ENCODE measurements around the gene KCNAB1. TPM values are rescaled to one million over a fixed set of nuclear protein-coding genes. Genes with fewer than 3 reads are reported as not detected.

KCNAB1 gene
- total RNA-seq, 1 donor from 2014 or later: 0.21 TPM

GRCh38 chr3:156311930-156312329 is 191.6 kb downstream of the KCNAB1 start:
- DNase-seq (ENCODE audit: extremely low spot score, unreplicated experiment): no peak
- peaks cover 8% of the 10 kb centered on the region for H3K4me1 Mint-ChIP-seq (ENCODE audit: unreplicated experiment)
- no peaks in the 10 kb centered on the region for H3K9me3 Mint-ChIP-seq (ENCODE audit: unreplicated experiment)
- H3K36me3 Mint-ChIP-seq (ENCODE audit: unreplicated experiment): no peaks in the 10 kb centered on the region
- TF ChIP-seq CTCF (IDR thresholded peaks at IDR 0.05): no peak
- H3K4me3 Mint-ChIP-seq (ENCODE audit: unreplicated experiment): no peak overlapping the region
- H3K27me3 Mint-ChIP-seq (ENCODE audit: unreplicated experiment): peaks cover 11% of the 10 kb centered on the region
- H3K27ac Mint-ChIP-seq (ENCODE audit: unreplicated experiment): no peak overlapping the region

GRCh38 chr3:156316076-156316475 is 195.7 kb downstream of the KCNAB1 start:
- H3K4me1 Mint-ChIP-seq (ENCODE audit: unreplicated experiment): no peaks in the 10 kb centered on the region
- TF ChIP-seq CTCF (IDR thresholded peaks at IDR 0.05): no peak
- H3K27me3 Mint-ChIP-seq (ENCODE audit: unreplicated experiment): peaks cover 11% of the 10 kb centered on the region
- no peak overlapping the region for H3K4me3 Mint-ChIP-seq (ENCODE audit: unreplicated experiment)
- DNase-seq (ENCODE audit: extremely low spot score, unreplicated experiment): no peak
- no peaks in the 10 kb centered on the region for H3K36me3 Mint-ChIP-seq (ENCODE audit: unreplicated experiment)
- no peak overlapping the region for H3K27ac Mint-ChIP-seq (ENCODE audit: unreplicated experiment)
- no peaks in the 10 kb centered on the region for H3K9me3 Mint-ChIP-seq (ENCODE audit: unreplicated experiment)

GRCh38 chr3:156317462-156318074 is 197.2 kb downstream of the KCNAB1 start:
- DNase-seq (ENCODE audit: extremely low spot score, unreplicated experiment): no peak
- Mint-ChIP-seq H3K27ac (ENCODE audit: unreplicated experiment) (no peak overlapping the region), H3K4me3 (ENCODE audit: unreplicated experiment) (no peak overlapping the region), H3K4me1 (ENCODE audit: unreplicated experiment) (no peaks in the 10 kb centered on the region), H3K27me3 (ENCODE audit: unreplicated experiment) (peaks cover 15% of the 10 kb centered on the region), H3K9me3 (ENCODE audit: unreplicated experiment) (no peaks in the 10 kb centered on the region), H3K36me3 (ENCODE audit: unreplicated experiment) (no peaks in the 10 kb centered on the region)
- TF ChIP-seq CTCF (IDR thresholded peaks at IDR 0.05): no peak

- no peaks in the 10 kb centered on the region for H3K9me3 Mint-ChIP-seq (ENCODE audit: unreplicated experiment)
- no peak overlapping the region for H3K27ac Mint-ChIP-seq (ENCODE audit: unreplicated experiment)
- H3K4me1 Mint-ChIP-seq (ENCODE audit: unreplicated experiment): no peaks in the 10 kb centered on the region
- no peak for DNase-seq (ENCODE audit: extremely low spot score, unreplicated experiment)
- no peaks in the 10 kb centered on the region for H3K36me3 Mint-ChIP-seq (ENCODE audit: unreplicated experiment)
- TF ChIP-seq CTCF (IDR thresholded peaks at IDR 0.05): no peak
- H3K27me3 Mint-ChIP-seq (ENCODE audit: unreplicated experiment): peaks cover 12% of the 10 kb centered on the region
- H3K4me3 Mint-ChIP-seq (ENCODE audit: unreplicated experiment): no peak overlapping the region
These were observed 201.6 kb downstream of the KCNAB1 start for GRCh38 chr3:156321945-156322344.

GRCh38 chr3:156323466-156323865 is 203.1 kb downstream of the KCNAB1 start:
- H3K4me1 Mint-ChIP-seq (ENCODE audit: unreplicated experiment): no peaks in the 10 kb centered on the region
- no peak for TF ChIP-seq CTCF (IDR thresholded peaks at IDR 0.05)
- no peak overlapping the region for H3K27ac Mint-ChIP-seq (ENCODE audit: unreplicated experiment)
- no peaks in the 10 kb centered on the region for H3K9me3 Mint-ChIP-seq (ENCODE audit: unreplicated experiment)
- no peak overlapping the region for H3K4me3 Mint-ChIP-seq (ENCODE audit: unreplicated experiment)
- H3K27me3 Mint-ChIP-seq (ENCODE audit: unreplicated experiment): peaks cover 12% of the 10 kb centered on the region
- DNase-seq (ENCODE audit: extremely low spot score, unreplicated experiment): no peak
- H3K36me3 Mint-ChIP-seq (ENCODE audit: unreplicated experiment): no peaks in the 10 kb centered on the region

All from osteocyte (in vitro differentiated cells).